H9 (cell line): ENCODE data around the gene PPAT. TPM values are rescaled to one million over a fixed set of nuclear protein-coding genes. Genes with fewer than 3 reads are reported as not detected.
"Not testable (repeated sequence)": the region's sequence is repeated elsewhere in the genome, so short reads cannot be mapped to it uniquely, and the experiment has no call there.

Experiments
- DNase-seq: peaks from one replicate; pipeline ENCODE4 v3.0.0-alpha.2; 2017
- H2AFZ ChIP-seq: one replicate; pipeline ENCODE4 v1.6.1; 2013; ENCODE audit warnings: mild to moderate bottlenecking, low read length, control low read depth, moderate library complexity
- H2AK5ac ChIP-seq: 2 replicates; pipeline ENCODE4 v1.6.1; 2013; ENCODE audit warnings: low read length, control low read depth, mixed read lengths; ENCODE audit not compliant: insufficient read length
- H2BK120ac ChIP-seq: one replicate; pipeline ENCODE4 v1.6.1; 2013; ENCODE audit warnings: low read depth, mild to moderate bottlenecking, low read length, control low read depth, inconsistent platforms; ENCODE audit not compliant: poor library complexity, severe bottlenecking
- H2BK12ac ChIP-seq: 2 replicates; pipeline ENCODE4 v1.6.1; 2013; ENCODE audit warnings: low read length, control low read depth, mixed read lengths, low read depth; ENCODE audit not compliant: insufficient read length
- H2BK15ac ChIP-seq: 2 replicates; pipeline ENCODE4 v1.6.1; 2013; ENCODE audit warnings: low read depth, low read length, control low read depth
- H2BK20ac ChIP-seq: one replicate; pipeline ENCODE4 v1.6.1; 2013; ENCODE audit warnings: low read depth, mild to moderate bottlenecking, low read length, control low read depth, inconsistent platforms; ENCODE audit not compliant: poor library complexity, severe bottlenecking
- H2BK5ac ChIP-seq: 2 replicates; pipeline ENCODE4 v1.6.1; 2013; ENCODE audit warnings: low read length, control low read depth, mixed read lengths; ENCODE audit not compliant: insufficient read length
- H3K14ac ChIP-seq: 2 replicates; pipeline ENCODE4 v1.6.1; 2013; ENCODE audit warnings: low read length, control low read depth; ENCODE audit not compliant: insufficient read depth
- H3K18ac ChIP-seq: 2 replicates; pipeline ENCODE4 v1.6.1; 2013; ENCODE audit warnings: low read depth, mild to moderate bottlenecking, mixed read lengths, low read length, control low read depth; ENCODE audit not compliant: insufficient read length
- H3K23ac ChIP-seq: 2 replicates; pipeline ENCODE4 v1.6.1; 2013; ENCODE audit warnings: low read length, control low read depth, mixed read lengths, low read depth; ENCODE audit not compliant: insufficient read length
- H3K23me2 ChIP-seq: 2 replicates; pipeline ENCODE4 v1.6.1; 2013; ENCODE audit warnings: low read depth, mild to moderate bottlenecking, mixed read lengths, low read length, control low read depth; ENCODE audit not compliant: insufficient read length, poor library complexity, severe bottlenecking
- H3K27ac ChIP-seq: 2 replicates; pipeline ENCODE4 v1.5.1; 2013; ENCODE audit warnings: low read length, control low read depth, mixed read lengths, low read depth; ENCODE audit not compliant: insufficient read length
- H3K27me3 ChIP-seq: 2 replicates; pipeline ENCODE4 v1.6.1; 2013; ENCODE audit warnings: low read length, control low read depth, inconsistent platforms; ENCODE audit not compliant: insufficient read depth
- H3K4ac ChIP-seq: 2 replicates; pipeline ENCODE4 v1.6.1; 2013; ENCODE audit warnings: low read depth, mild to moderate bottlenecking, control low read depth, inconsistent platforms, low read length, moderate library complexity
- H3K4me1 ChIP-seq: 2 replicates; pipeline ENCODE4 v1.6.1; 2013; ENCODE audit warnings: low read length, control low read depth, inconsistent platforms; ENCODE audit not compliant: insufficient read depth
- H3K4me2 ChIP-seq: 2 replicates; pipeline ENCODE4 v1.6.1; 2013; ENCODE audit warnings: low read length, control low read depth, mixed read lengths; ENCODE audit not compliant: insufficient read length, insufficient read depth
- H3K56ac ChIP-seq: 2 replicates; pipeline ENCODE4 v1.6.1; 2013; ENCODE audit warnings: low read depth, mild to moderate bottlenecking, mixed read lengths, low read length, control low read depth; ENCODE audit not compliant: insufficient read length
- H3K79me1 ChIP-seq: 2 replicates; pipeline ENCODE4 v1.6.1; 2013; ENCODE audit warnings: low read depth, mild to moderate bottlenecking, moderate library complexity, low read length, control low read depth, inconsistent platforms; ENCODE audit not compliant: insufficient read depth, poor library complexity, severe bottlenecking
- H3K79me2 ChIP-seq: 2 replicates; pipeline ENCODE4 v1.6.1; 2013; ENCODE audit warnings: low read length, control low read depth, inconsistent platforms; ENCODE audit not compliant: insufficient read depth
- H3K9ac ChIP-seq: 2 replicates; pipeline ENCODE4 v1.6.1; 2013; ENCODE audit warnings: low read length, control low read depth, mixed read lengths; ENCODE audit not compliant: insufficient read length; ENCODE audit errors: extremely low read depth
- H3K9me3 ChIP-seq: one replicate; pipeline ENCODE4 v1.6.1; 2013; ENCODE audit warnings: low read depth, low read length, inconsistent platforms; ENCODE audit not compliant: control insufficient read depth
- H3T11ph ChIP-seq: one replicate; pipeline ENCODE4 v1.6.1; 2013; ENCODE audit warnings: mild to moderate bottlenecking, low read length, control low read depth, inconsistent platforms
- H4K20me1 ChIP-seq: one replicate; pipeline ENCODE4 v1.6.1; 2013; ENCODE audit not compliant: control insufficient read depth, insufficient read length, insufficient read depth
- H4K5ac ChIP-seq: 2 replicates; pipeline ENCODE4 v1.6.1; 2013; ENCODE audit warnings: low read depth, mild to moderate bottlenecking, mixed read lengths, low read length, control low read depth; ENCODE audit not compliant: insufficient read length
- H4K8ac ChIP-seq: replicated peaks from 2 replicates; pipeline ENCODE4 v1.6.1; 2013; ENCODE audit warnings: low read length, control low read depth, mixed read lengths, low read depth; ENCODE audit not compliant: insufficient read length
- H4K91ac ChIP-seq: 2 replicates; pipeline ENCODE4 v1.6.1; 2013; ENCODE audit warnings: low read depth, mild to moderate bottlenecking, moderate library complexity, mixed read lengths, low read length, control low read depth; ENCODE audit not compliant: insufficient read length
- H3K27ac Mint-ChIP-seq, 3 experiments: 2 replicates in 2 of 3; 3 replicates in 1 of 3; pipeline ENCODE4 v1.8.0; 2020 to 2021; ENCODE audit warnings: mixed read lengths in 3 of 3, mild to moderate bottlenecking in 1 of 3, moderate library complexity in 1 of 3
- H3K27me3 Mint-ChIP-seq: 2 replicates; pipeline ENCODE4 v1.8.0; 2021; ENCODE audit warnings: low read depth, mild to moderate bottlenecking, moderate library complexity, mixed read lengths
- H3K36me3 Mint-ChIP-seq, 3 experiments: 2 replicates in 2 of 3; 3 replicates in 1 of 3; pipeline ENCODE4 v1.8.0; 2020 to 2021; ENCODE audit warnings: low read depth in 3 of 3, mixed read lengths in 3 of 3; ENCODE audit not compliant: insufficient read depth in 1 of 3
- H3K4me1 Mint-ChIP-seq, 2 experiments: 2 replicates each; pipeline ENCODE4 v1.8.0; 2020; ENCODE audit warnings: mixed read lengths in 2 of 2
- H3K4me3 Mint-ChIP-seq, 2 experiments: 2 replicates in 1 of 2; 3 replicates in 1 of 2; pipeline ENCODE4 v1.8.0; 2020 to 2021; ENCODE audit warnings: mild to moderate bottlenecking in 2 of 2, mixed read lengths in 2 of 2, moderate library complexity in 1 of 2
- H3K9me3 Mint-ChIP-seq, 2 experiments: 2 replicates in 1 of 2; 3 replicates in 1 of 2; pipeline ENCODE4 v1.8.0; 2020; ENCODE audit warnings: mild to moderate bottlenecking in 2 of 2, mixed read lengths in 2 of 2, moderate library complexity in 1 of 2
- CTCF ChIP-seq: fragments of 200-600 bp; sonication (generic); conservative IDR thresholded peaks from 3 replicates; pipeline ENCODE4 v1.8.0; 2021; ENCODE audit warnings: antibody characterized with exemption, mild to moderate bottlenecking
- WGBS: extraction: QIAGEN DNeasy Blood & Tissue Kit; methylation state at CpG from one replicate; pipeline ENCODE4 v1.1.7; 2013; ENCODE audit warnings: missing lambda C conversion rate, low lambda C conversion rate, mixed read lengths; ENCODE audit not compliant: insufficient read length; ENCODE audit errors: extremely low coverage; 5-methylcytosine and 5-hydroxymethylcytosine counted together
- total RNA-seq: library from RNA; stranded (reverse); gene quantifications from 2 replicates; pipeline ENCODE4 v1.2.1, GENCODE V29; 2021

The PPAT gene
- total RNA-seq, 1 experiment from 2014 or later, result 77.1 TPM

DNA sequence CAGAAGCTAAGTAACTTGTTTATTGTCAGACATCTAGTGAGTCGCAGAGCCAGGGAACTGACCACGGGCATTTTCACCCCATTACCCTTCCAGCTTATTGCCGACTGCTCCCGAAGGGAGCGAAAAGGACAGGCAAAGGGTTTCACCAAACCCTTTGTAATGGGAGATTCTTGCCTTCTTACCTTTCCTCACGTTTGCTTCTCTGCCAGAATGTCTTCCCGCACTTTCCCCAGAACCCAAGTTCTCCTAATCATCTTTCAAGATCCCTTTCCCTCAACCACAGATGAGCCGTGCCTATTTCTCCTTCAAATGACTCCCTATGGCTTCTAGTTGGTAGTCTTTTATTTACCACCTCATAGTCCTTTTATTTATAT lies 31.5 kb upstream of the PPAT start:
- no peak overlapping the region for H3K18ac ChIP-seq
- peaks cover 10% of the 10 kb centered on the region; the same call in 1 of the 2 replicates for H3K79me2 ChIP-seq
- H2BK20ac ChIP-seq, result no peak overlapping the region
- TF ChIP-seq CTCF, result no peak
- Mint-ChIP-seq H3K27me3 (peaks cover 2% of the 10 kb centered on the region; the same call in 1 of the 2 replicates), H3K9me3 (peaks cover 0 to 4% of the 10 kb centered on the region in 2 experiments; a peak in 1 of 5 replicates), H3K36me3 (peaks cover 14 to 40% (median 20%) of the 10 kb centered on the region in 3 experiments), H3K4me3 (peak overlapping the region; percentile 95 to 97), H3K4me1 (peaks cover 28 to 35% of the 10 kb centered on the region in 2 experiments), H3K27ac (peak overlapping the region; percentile 97 to 100 (median 97))
- peaks cover 2% of the 10 kb centered on the region for H3K79me1 ChIP-seq
- H3K9me3 ChIP-seq, result no peaks in the 10 kb centered on the region
- peaks cover 9% of the 10 kb centered on the region for H3K23me2 ChIP-seq
- H4K8ac ChIP-seq, result peak overlapping the region; percentile 4
- H3K4me2 ChIP-seq, result peak overlapping the region; percentile 65
- H4K91ac ChIP-seq, result no peak overlapping the region
- peak overlapping the region; percentile 91; the same call in 1 of the 2 replicates for H3K14ac ChIP-seq
- no peak overlapping the region for H3T11ph ChIP-seq
- H3K56ac ChIP-seq, result no peak overlapping the region
- H3K4me1 ChIP-seq, result no peaks in the 10 kb centered on the region
- no peak overlapping the region for H3K23ac ChIP-seq
- no peaks in the 10 kb centered on the region for H4K20me1 ChIP-seq
- H3K27ac ChIP-seq, result no peak overlapping the region
- WGBS, result no CpG with 5 or more reads among the region's 8 CpGs
- no peak overlapping the region for H2BK5ac ChIP-seq
- DNase-seq, result no peak
- no peak overlapping the region for H2AFZ ChIP-seq
- no peaks in the 10 kb centered on the region for H3K27me3 ChIP-seq
- H3K9ac ChIP-seq, result peak overlapping the region; percentile 95
- no peak overlapping the region for H4K5ac ChIP-seq
- no peak overlapping the region for H3K4ac ChIP-seq
- no peak overlapping the region for H2BK120ac ChIP-seq
- H2AK5ac ChIP-seq, result no peak overlapping the region
- H2BK12ac ChIP-seq, result no peak overlapping the region
- no peak overlapping the region for H2BK15ac ChIP-seq

DNA sequence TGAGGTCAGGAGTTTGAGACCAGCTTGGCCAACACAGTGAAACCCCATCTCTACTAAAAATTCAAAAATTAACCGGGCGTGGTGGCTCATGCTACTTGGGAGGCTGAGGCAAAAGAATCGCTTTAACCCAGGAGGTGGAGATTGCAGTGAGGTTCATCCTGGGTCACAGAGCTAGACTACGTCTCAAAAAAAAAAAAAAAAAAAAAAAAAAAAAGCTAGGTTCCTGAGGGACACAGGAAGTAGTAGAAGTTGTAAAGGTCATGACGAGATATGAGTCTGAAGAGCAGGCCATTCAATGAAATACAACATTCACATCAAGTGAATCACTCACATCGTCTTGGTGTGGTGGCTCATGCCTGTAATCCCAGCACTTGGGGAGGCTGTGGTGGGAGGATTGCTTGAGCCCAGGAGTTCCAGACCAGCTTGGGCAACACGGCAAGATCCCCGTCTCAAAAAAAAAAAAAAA lies 30.9 kb upstream of the PPAT start:
- not testable (repeated sequence) for H3K9me3 ChIP-seq, H2BK20ac ChIP-seq, H3K23me2 ChIP-seq, H2AK5ac ChIP-seq, H2AFZ ChIP-seq, H3K27me3 ChIP-seq, H2BK5ac ChIP-seq, H4K20me1 ChIP-seq, H3K56ac ChIP-seq, H2BK120ac ChIP-seq, H3K27me3 Mint-ChIP-seq, H3K27ac ChIP-seq, H3K9me3 Mint-ChIP-seq, H3K79me1 ChIP-seq, H4K8ac ChIP-seq, H2BK12ac ChIP-seq, H4K91ac ChIP-seq, DNase-seq, H3K18ac ChIP-seq, H3K23ac ChIP-seq, H3T11ph ChIP-seq, H3K14ac ChIP-seq, H3K4ac ChIP-seq, H3K4me1 ChIP-seq, H4K5ac ChIP-seq, H2BK15ac ChIP-seq
- Histone ChIP-seq H3K79me2 (peaks cover 10% of the 10 kb centered on the region; the same call in 1 of the 2 replicates), H3K4me2 (peak overlapping the region; percentile 65), H3K9ac (peak overlapping the region; percentile 95)
- no CpG with 5 or more reads among the region's 8 CpGs for WGBS
- Mint-ChIP-seq H3K4me3 (peak overlapping the region; percentile 95 to 97), H3K4me1 (peaks cover 28 to 35% of the 10 kb centered on the region in 2 experiments), H3K27ac (peak overlapping the region in 2 of 3 experiments; percentile 97 to 100; a peak in 6 of 7 replicates), H3K36me3 (peaks cover 9 to 39% (median 15%) of the 10 kb centered on the region in 3 experiments)
